HepG2 (cell line): Measurements from ENCODE around the gene SAMD4B. TPM values are rescaled to one million over a fixed set of nuclear protein-coding genes. Genes with fewer than 3 reads are reported as not detected.

ENCODE experiments used
- ATAC-seq: fragments of 200-7000 bp; cut with Tn5 transposase; 3 replicates; pipeline ENCODE4 v1.9.1; 2020; ENCODE audit warnings: mild to moderate bottlenecking, moderate library complexity
- BruUV-seq: library from RNA; stranded (reverse); fragments of 400-500 nt; replicated peaks from 2 replicates; lab custom pipeline; 2021; lab: Mats Ljungman, UMichigan
- CTCF ChIA-PET: fragments of 300-600 bp; formaldehyde crosslinking; extraction: SDS; loops from one replicate; lab custom pipeline; 2021; ENCODE audit warnings: low total read pairs, inconsistent platforms, low intra/inter-chr PET ratio; lab: Yijun Ruan, JAX
- POLR2A ChIA-PET: fragments of 350-600 bp; sonication (Branson Sonifier 250); formaldehyde crosslinking; loops from one replicate; lab custom pipeline; 2020; ENCODE audit warnings: antibody characterized with exemption, inconsistent platforms; lab: Yijun Ruan, JAX
- DNase-seq: peaks from one replicate; pipeline ENCODE4 v3.0.0-alpha.2; 2015; ENCODE audit warnings: low spot score
- FAIRE-seq: peaks from 3 replicates; lab custom pipeline; 2011; peaks lifted over from hg19 to GRCh38; lab: Jason Lieb, UNC
- H2AFZ ChIP-seq: one replicate; pipeline ENCODE4 v1.6.1; 2011; ENCODE audit warnings: low read length, inconsistent platforms
- H3K27ac ChIP-seq: fragments of 300-600 bp; 3 replicates; pipeline ENCODE4 v1.8.0; 2011; ENCODE audit warnings: mixed run types, mild to moderate bottlenecking, mixed read lengths, low read length, inconsistent platforms; ENCODE audit not compliant: insufficient read depth; ENCODE audit errors: extremely low read length
- H3K27me3 ChIP-seq, 2 experiments: fragments of 200-600 bp in 1 of 2; 2 replicates in 1 of 2; 3 replicates in 1 of 2; pipeline versions ENCODE4 v1.6.0 to v1.8.0; 2011; ENCODE audit warnings: low read length in 2 of 2, mild to moderate bottlenecking in 2 of 2, moderate library complexity in 2 of 2, inconsistent platforms in 1 of 2; ENCODE audit not compliant: insufficient read depth in 2 of 2, control insufficient read depth in 1 of 2
- H3K36me3 ChIP-seq, 2 experiments: fragments of 200-600 bp in 1 of 2; replicated peaks in 1 of 2; 2 replicates in 1 of 2; 3 replicates in 1 of 2; pipeline versions ENCODE4 v1.5.1 to v1.8.0; 2011; ENCODE audit warnings: low read length in 2 of 2, inconsistent platforms in 1 of 2; ENCODE audit not compliant: insufficient read depth in 2 of 2, control insufficient read depth in 1 of 2
- H3K4me1 ChIP-seq: 2 replicates; pipeline ENCODE4 v1.5.1; 2012; ENCODE audit warnings: low read length, inconsistent platforms; ENCODE audit not compliant: insufficient read depth
- H3K4me2 ChIP-seq: 2 replicates; pipeline ENCODE4 v1.6.0; 2011; ENCODE audit warnings: low read depth, low read length, inconsistent platforms
- H3K4me3 ChIP-seq, 3 experiments: fragments of 200-600 bp in 1 of 3; sonication (generic), shearing (Covaris generic) in 1 of 3; replicated peaks in 1 of 3; 2 replicates each; pipeline ENCODE4 v1.5.1; 2011 to 2016; ENCODE audit warnings: low read length in 3 of 3, inconsistent platforms in 2 of 3, low read depth in 2 of 3, mild to moderate bottlenecking in 2 of 3, control low read depth in 1 of 3, mixed read lengths in 1 of 3; ENCODE audit not compliant: insufficient read depth in 1 of 3
- H3K79me2 ChIP-seq: one replicate; pipeline ENCODE4 v1.6.1; 2011; ENCODE audit warnings: low read length, inconsistent platforms; ENCODE audit not compliant: insufficient read depth
- H3K9ac ChIP-seq: 2 replicates; pipeline ENCODE4 v1.6.0; 2011; ENCODE audit warnings: mild to moderate bottlenecking, low read depth, low read length, inconsistent platforms; ENCODE audit not compliant: insufficient read depth
- H3K9me3 ChIP-seq: 2 replicates; pipeline ENCODE4 v1.5.1; 2012; ENCODE audit warnings: mild to moderate bottlenecking, low read length
- H4K20me1 ChIP-seq: 2 replicates; pipeline ENCODE4 v1.6.0; 2011; ENCODE audit warnings: inconsistent platforms, mild to moderate bottlenecking, low read length, moderate library complexity; ENCODE audit not compliant: insufficient read depth
- BCL3 ChIP-seq: sonication (generic); formaldehyde crosslinking; IDR thresholded peaks from 2 replicates; pipeline ENCODE4 v1.5.1; 2020; ENCODE audit warnings: mild to moderate bottlenecking, missing genetic modification reagents, moderate library complexity
- ERF ChIP-seq: IDR thresholded peaks from 2 replicates; pipeline ENCODE4 v1.6.1; 2018; ENCODE audit warnings: missing biosample characterization, missing genetic modification reagents
- FOXK1 ChIP-seq: sonication (generic); formaldehyde crosslinking; IDR thresholded peaks from 2 replicates; pipeline ENCODE4 v1.4.0; 2020; ENCODE audit warnings: low read depth, missing genetic modification reagents, borderline replicate concordance
- GMEB2 ChIP-seq: IDR thresholded peaks from 2 replicates; pipeline ENCODE4 v1.6.1; 2016; ENCODE audit warnings: missing biosample characterization, missing genetic modification reagents, low read depth
- SP140L ChIP-seq: sonication (generic); formaldehyde crosslinking; IDR thresholded peaks from 2 replicates; pipeline ENCODE4 v1.4.0; 2020; ENCODE audit warnings: missing genetic modification reagents, borderline replicate concordance
- SP5 ChIP-seq: IDR thresholded peaks from 2 replicates; pipeline ENCODE4 v1.6.1; 2016; ENCODE audit warnings: low read depth, borderline replicate concordance
- XBP1 ChIP-seq: sonication (generic); formaldehyde crosslinking; IDR thresholded peaks from 2 replicates; pipeline ENCODE4 v1.5.0; 2020; ENCODE audit warnings: missing genetic modification reagents
- YY1 ChIP-seq: IDR thresholded peaks from 2 replicates; pipeline ENCODE4 v1.6.1; 2011; ENCODE audit warnings: low read length, low read depth, moderate library complexity, mild to moderate bottlenecking; ENCODE audit not compliant: insufficient read depth, insufficient replicate concordance
- ZNF232 ChIP-seq: sonication (generic); formaldehyde crosslinking; IDR thresholded peaks from 2 replicates; pipeline ENCODE4 v1.4.0; 2020; ENCODE audit warnings: missing genetic modification reagents, borderline replicate concordance
- ZNF441 ChIP-seq: sonication (generic); formaldehyde crosslinking; IDR thresholded peaks from 2 replicates; pipeline ENCODE4 v1.7.0; 2021; ENCODE audit warnings: missing genetic modification reagents, borderline replicate concordance
- WGBS: methylation state at CpG from one replicate; pipeline ENCODE4 v1.1.6; 2017; ENCODE audit warnings: low lambda C conversion rate; 5-methylcytosine and 5-hydroxymethylcytosine counted together
- in situ Hi-C: cut with HindIII; loops from 2 replicates; pipeline ENCODE4 v1.10.0; 2017; ENCODE audit warnings: low pct_unique_long_range_greater_than_20kb; ENCODE audit not compliant: extremely low pct_ligation_motif_present
- intact Hi-C: fragments of 100-400 bp; cut with micrococcal nuclease; formaldehyde crosslinking; loops from one replicate; pipeline ENCODE4 v1.10.0; 2022; ENCODE audit not compliant: unreplicated experiment
- polyA plus RNA-seq, 8 experiments: library from polyadenylated mRNA; depleted of rRNA in 3 of 8; stranded (reverse) in 7 of 8; unstranded in 1 of 8; fragments of >200 nt; fragmentation: Illumina TruSeq in 4 of 8; extraction: Trizol in 4 of 8; gene quantifications; 2 replicates each; pipeline versions ENCODE4 v1.2.1 to v1.2.3, GENCODE V29; 2011 to 2016; ENCODE audit warnings: low read depth in 4 of 8, missing spikeins in 1 of 8, mixed read lengths in 1 of 8; ENCODE audit not compliant: insufficient read depth in 1 of 8
- total RNA-seq, 5 experiments: library from RNA; depleted of rRNA; stranded (reverse); fragments of >200 nt; fragmentation: Illumina TruSeq; extraction: Trizol; gene quantifications; 2 replicates each; pipeline ENCODE4 v1.2.3, GENCODE V29; 2016; ENCODE audit warnings: low read depth in 1 of 5
- TF ChIP-seq, protein P1 (sequence below): sonication (generic); formaldehyde crosslinking; IDR thresholded peaks from 2 replicates; pipeline ENCODE4 v1.4.0; 2020; ENCODE audit warnings: missing genetic modification reagents, borderline replicate concordance

Gene SAMD4B
- total and polyA plus RNA-seq, 2 of the 13 experiments (the other 11 are each of a cell fraction or from before 2014, with no cell fraction given), result 26.0 to 31.8 TPM

DNA sequence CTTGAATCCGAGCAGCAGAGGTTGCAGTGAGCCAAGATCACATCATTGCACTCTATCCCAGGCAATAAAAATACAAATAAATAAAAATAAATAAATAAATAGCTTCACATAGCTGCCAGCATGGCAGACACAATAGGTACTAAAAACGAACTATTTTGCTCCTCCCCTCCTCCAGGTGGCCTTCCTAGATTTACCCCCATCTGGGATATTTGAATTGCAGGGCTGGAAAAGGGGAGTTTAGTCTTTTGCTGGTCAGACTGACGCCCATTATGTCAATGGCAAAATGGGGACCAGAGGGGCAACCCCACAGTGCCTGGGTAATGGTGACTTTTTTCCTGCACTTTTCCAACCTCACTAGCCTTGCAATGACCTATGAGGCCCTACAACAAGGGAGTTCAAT, 5.7 kb upstream of the SAMD4B start:
- CTCF ChIA-PET, result no interaction called here
- no peaks in the 10 kb centered on the region for H3K36me3 ChIP-seq
- no peak overlapping the region for H3K27ac ChIP-seq
- no peak overlapping the region; the same call in 1 of the 2 replicates for H3K4me2 ChIP-seq
- H3K4me1 ChIP-seq, result peaks cover 61% of the 10 kb centered on the region
- no peaks in the 10 kb centered on the region; a peak in 1 of 5 replicates for H3K27me3 ChIP-seq
- FAIRE-seq, result no peak
- TF ChIP-seq XBP1 (CRISPR knock-in tag) (no peak), ZNF232 (CRISPR knock-in tag) (no peak), SP140L (CRISPR knock-in tag) (no peak), ZNF441 (no peak), YY1 (no peak), GMEB2 (no peak), BCL3 (no peak), FOXK1 (CRISPR knock-in tag) (no peak), ERF (CRISPR knock-in tag) (no peak), SP5 (CRISPR knock-in tag) (no peak)
- TF ChIP-seq, protein P1, sequence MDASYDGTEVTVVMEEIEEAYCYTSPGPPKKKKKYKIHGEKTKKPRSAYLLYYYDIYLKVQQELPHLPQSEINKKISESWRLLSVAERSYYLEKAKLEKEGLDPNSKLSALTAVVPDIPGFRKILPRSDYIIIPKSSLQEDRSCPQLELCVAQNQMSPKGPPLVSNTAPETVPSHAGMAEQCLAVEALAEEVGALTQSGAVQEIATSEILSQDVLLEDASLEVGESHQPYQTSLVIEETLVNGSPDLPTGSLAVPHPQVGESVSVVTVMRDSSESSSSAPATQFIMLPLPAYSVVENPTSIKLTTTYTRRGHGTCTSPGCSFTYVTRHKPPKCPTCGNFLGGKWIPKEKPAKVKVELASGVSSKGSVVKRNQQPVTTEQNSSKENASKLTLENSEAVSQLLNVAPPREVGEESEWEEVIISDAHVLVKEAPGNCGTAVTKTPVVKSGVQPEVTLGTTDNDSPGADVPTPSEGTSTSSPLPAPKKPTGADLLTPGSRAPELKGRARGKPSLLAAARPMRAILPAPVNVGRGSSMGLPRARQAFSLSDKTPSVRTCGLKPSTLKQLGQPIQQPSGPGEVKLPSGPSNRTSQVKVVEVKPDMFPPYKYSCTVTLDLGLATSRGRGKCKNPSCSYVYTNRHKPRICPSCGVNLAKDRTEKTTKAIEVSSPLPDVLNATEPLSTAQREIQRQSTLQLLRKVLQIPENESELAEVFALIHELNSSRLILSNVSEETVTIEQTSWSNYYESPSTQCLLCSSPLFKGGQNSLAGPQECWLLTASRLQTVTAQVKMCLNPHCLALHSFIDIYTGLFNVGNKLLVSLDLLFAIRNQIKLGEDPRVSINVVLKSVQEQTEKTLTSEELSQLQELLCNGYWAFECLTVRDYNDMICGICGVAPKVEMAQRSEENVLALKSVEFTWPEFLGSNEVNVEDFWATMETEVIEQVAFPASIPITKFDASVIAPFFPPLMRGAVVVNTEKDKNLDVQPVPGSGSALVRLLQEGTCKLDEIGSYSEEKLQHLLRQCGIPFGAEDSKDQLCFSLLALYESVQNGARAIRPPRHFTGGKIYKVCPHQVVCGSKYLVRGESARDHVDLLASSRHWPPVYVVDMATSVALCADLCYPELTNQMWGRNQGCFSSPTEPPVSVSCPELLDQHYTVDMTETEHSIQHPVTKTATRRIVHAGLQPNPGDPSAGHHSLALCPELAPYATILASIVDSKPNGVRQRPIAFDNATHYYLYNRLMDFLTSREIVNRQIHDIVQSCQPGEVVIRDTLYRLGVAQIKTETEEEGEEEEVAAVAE (CRISPR knock-in tag), result no peak
- TF ChIP-seq, all 625 proteins: peak for 0
- in situ Hi-C loops, result no loop called here
- DNase-seq, result no peak
- H3K4me3 ChIP-seq, result no peak overlapping the region
- no peak for ATAC-seq
- BruUV-seq, result no TSS peak
- no peak overlapping the region for H3K9ac ChIP-seq
- no peaks in the 10 kb centered on the region for H4K20me1 ChIP-seq
- intact Hi-C loops, result no loop called here
- H3K9me3 ChIP-seq, result no peaks in the 10 kb centered on the region
- H3K79me2 ChIP-seq, result no peaks in the 10 kb centered on the region
- H2AFZ ChIP-seq, result no peak overlapping the region
- POLR2A ChIA-PET, result no interaction called here
- WGBS, result 39% methylated on average over 3 of the region's 3 CpGs
